Measurements from ENCODE around the gene PTPRN2.

The PTPRN2 gene

GRCh38 chr7:158140538-158141220 lies 446.9 kb downstream of the PTPRN2 start:
- no peak overlapping the region for H3K4me3 ChIP-seq (ENCODE audit: low read depth, low read length)
- TF ChIP-seq CTCF (IDR thresholded peaks at IDR 0.05; ENCODE audit: borderline replicate concordance, insufficient read depth, low read depth, low read length): no peak

DNA sequence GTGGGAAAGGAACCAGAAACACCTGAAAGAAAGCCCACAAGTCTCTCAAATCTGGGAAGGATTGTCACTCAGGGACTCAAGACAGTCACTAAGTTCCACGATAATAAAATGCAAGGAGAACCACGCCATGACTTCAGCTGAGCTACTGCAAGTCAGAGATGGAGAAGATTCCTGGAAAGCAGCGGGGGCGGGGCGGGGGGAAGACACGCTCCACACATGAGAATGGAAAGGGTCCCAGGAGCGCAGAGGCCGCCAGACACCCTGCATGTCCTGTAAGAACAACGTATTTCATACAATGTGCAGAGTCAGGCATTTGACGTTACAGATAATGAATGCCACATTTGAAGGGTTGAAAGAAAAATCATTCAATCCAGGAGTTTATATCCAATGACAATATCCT lies 448.1 kb downstream of the PTPRN2 start:
- H3K4me3 ChIP-seq (ENCODE audit: low read depth, low read length): no peak overlapping the region

DNA sequence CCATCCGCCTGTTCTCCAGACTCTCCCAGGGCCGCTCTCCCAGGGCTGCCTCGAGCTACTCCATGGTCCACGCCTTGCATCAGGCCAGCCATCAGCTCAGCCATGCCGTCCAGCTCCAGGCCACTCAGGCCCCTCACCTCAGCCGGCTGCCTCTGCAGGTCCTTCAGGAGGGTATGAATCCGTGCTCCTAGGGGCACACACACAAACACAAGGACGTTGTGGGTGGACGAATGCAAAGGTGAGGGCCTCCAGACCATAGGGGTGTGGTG lies 449.4 kb downstream of the PTPRN2 start:
- H3K4me3 ChIP-seq (ENCODE audit: low read depth, low read length): no peak overlapping the region
- no peak for TF ChIP-seq CTCF (IDR thresholded peaks at IDR 0.05; ENCODE audit: borderline replicate concordance, insufficient read depth, low read depth, low read length)

More for the DNA sequence above, 448.1 kb downstream of the PTPRN2 start:
- TF ChIP-seq CTCF (IDR thresholded peaks at IDR 0.05; ENCODE audit: borderline replicate concordance, insufficient read depth, low read depth, low read length): no peak

DNA sequence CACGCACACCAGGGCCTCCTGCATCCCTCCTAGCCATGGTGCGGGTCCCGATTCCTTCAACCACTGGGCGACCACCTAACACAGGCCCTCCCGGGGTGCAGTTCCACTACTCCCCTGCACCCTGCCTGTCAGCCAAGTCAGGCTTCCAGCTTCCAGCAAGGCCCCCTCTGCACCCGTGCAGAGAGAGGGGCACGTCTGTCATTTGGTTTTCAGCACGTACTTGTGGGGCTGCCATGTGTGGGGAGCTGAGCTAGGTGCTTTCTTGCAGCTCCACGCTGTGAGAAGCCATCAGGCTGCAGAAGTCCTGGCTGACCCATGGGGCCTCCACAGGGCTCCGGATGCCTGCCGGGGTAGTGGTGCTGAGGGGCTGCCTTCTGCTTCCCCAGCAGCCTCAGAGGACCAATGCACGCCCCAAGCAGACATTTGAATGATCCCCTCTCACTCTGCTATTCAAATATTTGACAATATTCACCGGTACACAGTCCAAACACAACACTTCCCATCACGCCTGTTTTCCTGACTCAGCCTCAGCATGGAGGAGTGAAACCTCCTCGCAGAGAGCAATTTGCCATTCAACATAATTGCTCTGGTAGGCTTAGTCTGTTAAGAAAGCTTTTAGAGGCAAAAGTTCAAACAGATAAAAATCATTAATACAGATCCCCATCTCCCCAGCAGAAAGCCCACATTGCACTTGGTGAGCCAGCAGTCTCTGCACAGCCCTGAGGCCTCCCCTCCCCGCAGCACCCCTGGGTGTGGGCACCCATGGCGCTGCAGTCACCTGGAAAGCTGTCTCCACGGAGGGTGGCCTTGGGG lies 449.9 kb downstream of the PTPRN2 start:
- no peak for TF ChIP-seq CTCF (IDR thresholded peaks at IDR 0.05; ENCODE audit: borderline replicate concordance, insufficient read depth, low read depth, low read length)
- no peak overlapping the region for H3K4me3 ChIP-seq (ENCODE audit: low read depth, low read length)

DNA sequence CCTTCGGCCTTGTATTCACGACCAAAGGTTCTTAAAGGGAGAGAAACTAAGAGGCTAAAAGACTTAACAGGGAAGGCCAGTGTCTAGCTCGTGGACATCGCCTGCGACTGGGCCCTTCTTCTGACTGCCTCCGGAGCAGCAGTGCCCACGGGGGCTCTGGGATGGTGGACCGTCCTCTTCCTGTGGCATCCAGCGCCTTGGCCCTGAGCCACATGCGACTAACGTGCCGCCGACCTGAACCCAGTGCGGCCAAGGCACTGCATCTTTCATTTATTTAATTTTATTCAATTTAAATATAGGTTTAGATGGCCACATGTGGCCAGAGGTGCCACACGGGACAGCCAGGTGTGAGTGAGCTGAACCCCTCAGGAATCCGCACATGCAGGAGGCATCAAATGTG lies 451.7 kb downstream of the PTPRN2 start:
- no peak overlapping the region for H3K4me3 ChIP-seq (ENCODE audit: low read depth, low read length)
- TF ChIP-seq CTCF (IDR thresholded peaks at IDR 0.05; ENCODE audit: borderline replicate concordance, insufficient read depth, low read depth, low read length): no peak

DNA sequence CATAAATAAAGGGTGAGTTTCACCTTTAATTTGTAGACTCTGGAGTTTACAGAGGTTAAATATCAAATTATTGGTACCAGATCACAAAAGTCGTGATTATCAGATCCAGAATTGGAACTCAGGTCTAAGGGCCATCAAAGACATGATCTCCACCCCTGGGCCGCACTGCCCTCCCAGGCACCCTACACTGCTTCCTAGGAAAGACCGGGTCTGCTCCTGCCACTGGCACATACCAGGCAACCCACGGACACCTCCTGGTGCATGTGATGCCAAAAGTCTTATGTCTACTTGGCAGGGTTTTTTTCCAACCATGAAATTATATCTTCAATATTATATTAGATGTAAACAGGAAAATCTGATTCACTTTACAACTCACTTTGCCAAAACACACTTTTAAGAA lies 452.8 kb downstream of the PTPRN2 start:
- no peak for TF ChIP-seq CTCF (IDR thresholded peaks at IDR 0.05; ENCODE audit: borderline replicate concordance, insufficient read depth, low read depth, low read length)

More for the DNA sequence above, 452.8 kb downstream of the PTPRN2 start:
- H3K4me3 ChIP-seq (ENCODE audit: low read depth, low read length): no peak overlapping the region
